ENCODE data around the gene PAK1.

The PAK1 gene

DNA sequence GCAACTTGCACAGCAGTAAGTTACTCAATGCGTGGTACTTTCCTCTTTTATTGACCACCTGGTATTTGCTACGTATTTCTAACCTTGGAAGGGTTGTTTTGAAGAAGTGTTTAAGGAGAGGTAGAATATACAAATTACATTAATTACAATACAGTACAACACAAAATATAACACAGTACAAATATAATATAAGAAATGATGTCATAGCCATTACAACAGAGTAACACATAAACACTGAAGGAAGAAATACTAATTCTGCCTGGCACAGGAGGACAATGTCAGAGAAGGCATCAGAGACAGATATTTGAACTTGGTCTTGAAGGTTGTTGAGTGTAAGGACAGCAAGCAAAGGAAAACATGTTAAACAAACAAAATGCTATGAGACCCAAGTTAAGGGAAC lies 25.6 kb downstream of the PAK1 start:
- no peaks in the 10 kb centered on the region for H3K9me2 ChIP-seq (replicated peaks; ENCODE audit: insufficient read depth, low read length)
- no peaks in the 10 kb centered on the region for H4K20me1 ChIP-seq (ENCODE audit: low read depth, low read length)
- no peaks in the 10 kb centered on the region for H3K9me3 ChIP-seq (ENCODE audit: insufficient read depth, low read length)
- H3K9ac ChIP-seq (ENCODE audit: low read length) = no peak overlapping the region
- TF ChIP-seq EZH2phosphoT487 (conservative IDR thresholded peaks at IDR 0.05; ENCODE audit: low read length) = no peak
- TF ChIP-seq, protein P1, sequence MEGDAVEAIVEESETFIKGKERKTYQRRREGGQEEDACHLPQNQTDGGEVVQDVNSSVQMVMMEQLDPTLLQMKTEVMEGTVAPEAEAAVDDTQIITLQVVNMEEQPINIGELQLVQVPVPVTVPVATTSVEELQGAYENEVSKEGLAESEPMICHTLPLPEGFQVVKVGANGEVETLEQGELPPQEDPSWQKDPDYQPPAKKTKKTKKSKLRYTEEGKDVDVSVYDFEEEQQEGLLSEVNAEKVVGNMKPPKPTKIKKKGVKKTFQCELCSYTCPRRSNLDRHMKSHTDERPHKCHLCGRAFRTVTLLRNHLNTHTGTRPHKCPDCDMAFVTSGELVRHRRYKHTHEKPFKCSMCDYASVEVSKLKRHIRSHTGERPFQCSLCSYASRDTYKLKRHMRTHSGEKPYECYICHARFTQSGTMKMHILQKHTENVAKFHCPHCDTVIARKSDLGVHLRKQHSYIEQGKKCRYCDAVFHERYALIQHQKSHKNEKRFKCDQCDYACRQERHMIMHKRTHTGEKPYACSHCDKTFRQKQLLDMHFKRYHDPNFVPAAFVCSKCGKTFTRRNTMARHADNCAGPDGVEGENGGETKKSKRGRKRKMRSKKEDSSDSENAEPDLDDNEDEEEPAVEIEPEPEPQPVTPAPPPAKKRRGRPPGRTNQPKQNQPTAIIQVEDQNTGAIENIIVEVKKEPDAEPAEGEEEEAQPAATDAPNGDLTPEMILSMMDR (IDR thresholded peaks at IDR 0.05; ENCODE audit: insufficient read depth, low read length, poor library complexity, severe bottlenecking) = no peak
- no peak overlapping the region for H3K4me2 ChIP-seq (ENCODE audit: low read depth, low read length, poor library complexity, severe bottlenecking)
- H3F3A ChIP-seq (ENCODE audit: insufficient read depth) = no peaks in the 10 kb centered on the region
- no peak overlapping the region for H3K4me3 ChIP-seq (ENCODE audit: insufficient read depth, low read length, poor library complexity, severe bottlenecking)
- H3K79me2 ChIP-seq (ENCODE audit: insufficient read depth, low read length) = no peaks in the 10 kb centered on the region
- no peak overlapping the region for H3K27ac ChIP-seq (ENCODE audit: low read depth, low read length)
- no peaks in the 10 kb centered on the region for H3K27me3 ChIP-seq (ENCODE audit: low read length)
- H3K36me3 ChIP-seq (ENCODE audit: low read length) = no peaks in the 10 kb centered on the region
- H2AFZ ChIP-seq (ENCODE audit: low read depth, low read length, severe bottlenecking) = no peak overlapping the region

DNA sequence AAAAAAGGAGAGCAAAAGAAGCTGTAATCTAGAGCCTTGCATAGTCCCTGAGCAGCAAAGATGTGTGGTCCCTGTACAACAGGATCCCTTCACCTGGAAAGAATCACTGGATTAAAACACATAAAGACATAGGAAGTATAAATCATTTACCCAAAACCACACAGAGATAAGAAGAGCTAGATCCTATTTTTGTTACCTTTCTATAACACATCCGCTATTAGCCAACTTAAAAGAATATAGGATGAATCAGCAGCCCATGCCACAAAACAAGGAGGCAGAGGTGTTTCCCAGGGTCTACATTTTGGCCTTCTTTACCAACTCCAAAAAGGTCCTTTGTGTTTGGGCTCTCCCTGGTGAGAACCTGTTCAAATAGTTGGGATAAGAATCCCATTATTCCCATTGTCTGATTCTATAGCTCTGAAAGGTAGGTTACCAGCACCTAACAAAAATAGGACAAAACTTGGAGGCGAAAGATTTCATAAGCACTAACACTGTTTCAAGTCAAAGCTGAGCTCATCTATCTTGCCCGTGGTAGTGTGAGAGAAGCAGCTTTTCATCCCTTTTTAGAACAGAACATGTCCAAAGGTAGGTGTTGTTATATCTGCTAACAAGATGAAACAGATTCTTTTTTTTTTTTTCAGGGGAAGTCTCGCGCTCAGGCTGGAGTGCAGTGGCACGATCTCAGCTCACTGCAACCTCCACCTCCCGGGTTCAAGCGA lies 26.8 kb downstream of the PAK1 start:
- Histone ChIP-seq H3K27ac (ENCODE audit: low read depth, low read length) (no peak overlapping the region), H3K4me2 (ENCODE audit: low read depth, low read length, poor library complexity, severe bottlenecking) (no peak overlapping the region), H2AFZ (ENCODE audit: low read depth, low read length, severe bottlenecking) (no peak overlapping the region), H3K9ac (ENCODE audit: low read length) (no peak overlapping the region), H3K9me3 (ENCODE audit: insufficient read depth, low read length) (no peaks in the 10 kb centered on the region), H3K36me3 (ENCODE audit: low read length) (no peaks in the 10 kb centered on the region), H3K9me2 (replicated peaks; ENCODE audit: insufficient read depth, low read length) (no peaks in the 10 kb centered on the region), H3K27me3 (ENCODE audit: low read length) (no peaks in the 10 kb centered on the region), H3F3A (ENCODE audit: insufficient read depth) (no peaks in the 10 kb centered on the region), H3K79me2 (ENCODE audit: insufficient read depth, low read length) (no peaks in the 10 kb centered on the region), H4K20me1 (ENCODE audit: low read depth, low read length) (no peaks in the 10 kb centered on the region), H3K4me3 (ENCODE audit: insufficient read depth, low read length, poor library complexity, severe bottlenecking) (no peak overlapping the region)
- TF ChIP-seq, protein P1 (IDR thresholded peaks at IDR 0.05; ENCODE audit: insufficient read depth, low read length, poor library complexity, severe bottlenecking) = no peak
- no peak for TF ChIP-seq EZH2phosphoT487 (conservative IDR thresholded peaks at IDR 0.05; ENCODE audit: low read length)

DNA sequence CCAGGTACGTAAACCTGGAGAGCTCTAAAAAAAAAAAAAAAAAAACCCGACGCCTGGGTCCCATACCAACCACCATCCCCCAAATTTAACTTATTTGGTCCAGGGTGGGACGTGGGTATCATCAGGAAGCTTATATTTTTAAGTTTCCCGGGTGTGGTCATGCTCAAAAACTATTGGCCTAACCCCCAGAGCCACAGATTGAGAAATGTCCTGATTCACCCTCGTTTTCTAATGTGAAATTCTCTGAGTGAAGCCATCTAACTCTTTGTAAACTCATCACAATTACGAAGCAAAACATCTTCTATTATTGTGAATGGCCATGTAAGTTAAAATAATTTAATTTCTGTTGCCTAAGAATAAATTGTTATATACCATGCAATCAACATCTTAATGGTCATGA lies 29.6 kb downstream of the PAK1 start:
- no peak for TF ChIP-seq EZH2phosphoT487 (conservative IDR thresholded peaks at IDR 0.05; ENCODE audit: low read length)
- TF ChIP-seq, protein P1 (IDR thresholded peaks at IDR 0.05; ENCODE audit: insufficient read depth, low read length, poor library complexity, severe bottlenecking) = no peak
- no peaks in the 10 kb centered on the region for H3K27me3 ChIP-seq (ENCODE audit: low read length)
- no peak overlapping the region for H3K4me3 ChIP-seq (ENCODE audit: insufficient read depth, low read length, poor library complexity, severe bottlenecking)
- H3K79me2 ChIP-seq (ENCODE audit: insufficient read depth, low read length) = no peaks in the 10 kb centered on the region
- no peaks in the 10 kb centered on the region for H3K36me3 ChIP-seq (ENCODE audit: low read length)
- H4K20me1 ChIP-seq (ENCODE audit: low read depth, low read length) = no peaks in the 10 kb centered on the region
- no peak overlapping the region for H2AFZ ChIP-seq (ENCODE audit: low read depth, low read length, severe bottlenecking)
- no peak overlapping the region for H3K9ac ChIP-seq (ENCODE audit: low read length)
- no peaks in the 10 kb centered on the region for H3F3A ChIP-seq (ENCODE audit: insufficient read depth)
- no peak overlapping the region for H3K27ac ChIP-seq (ENCODE audit: low read depth, low read length)
- H3K4me2 ChIP-seq (ENCODE audit: low read depth, low read length, poor library complexity, severe bottlenecking) = no peak overlapping the region
- no peaks in the 10 kb centered on the region for H3K9me2 ChIP-seq (replicated peaks; ENCODE audit: insufficient read depth, low read length)
- no peaks in the 10 kb centered on the region for H3K9me3 ChIP-seq (ENCODE audit: insufficient read depth, low read length)

Measured in SU-DHL-6 (cell line).